Activated T-cell treated with anti-CD3 and anti-CD28 coated beads, Interleukin-2, amount 50 U/mL, for 72 hours (primary cell): ENCODE measurements around the gene COP1. TPM values are rescaled to one million over a fixed set of nuclear protein-coding genes. Genes with fewer than 3 reads are reported as not detected.
"Not testable (repeated sequence)": the region's sequence is repeated elsewhere in the genome, so short reads cannot be mapped to it uniquely, and the experiment has no call there.

Experiments
- ATAC-seq, 2 donors: fragments of 150-1000 bp; cut with Tn5 transposase; replicated peaks in 1 of 2; 2 replicates each; pipeline ENCODE4 v1.10.0; 2021; ENCODE audit warnings: moderate library complexity in 2 of 2, mild to moderate bottlenecking in 1 of 2
- DNase-seq, 2 donors: peaks; one replicate each; pipeline ENCODE4 v3.0.0; 2021 to 2022; ENCODE audit warnings: mixed read lengths in 1 of 2
- H3K27ac Mint-ChIP-seq: one replicate; pipeline ENCODE4 v1.8.0; 2022; ENCODE audit warnings: mild to moderate bottlenecking, moderate library complexity, mixed read lengths
- H3K27me3 Mint-ChIP-seq: one replicate; pipeline ENCODE4 v1.8.0; 2022; ENCODE audit warnings: low read depth, mixed read lengths
- H3K36me3 Mint-ChIP-seq, 2 donors: one replicate each; pipeline ENCODE4 v1.8.0; 2022; ENCODE audit warnings: mixed read lengths in 2 of 2, mild to moderate bottlenecking in 1 of 2; ENCODE audit not compliant: insufficient read depth in 2 of 2
- H3K4me1 Mint-ChIP-seq: one replicate; pipeline ENCODE4 v1.8.0; 2022; ENCODE audit warnings: low read depth, mixed read lengths
- H3K4me3 Mint-ChIP-seq, 2 donors: one replicate each; pipeline ENCODE4 v1.8.0; 2022; ENCODE audit warnings: mild to moderate bottlenecking in 2 of 2, mixed read lengths in 2 of 2, moderate library complexity in 2 of 2
- H3K9me3 Mint-ChIP-seq, 2 donors: one replicate each; pipeline ENCODE4 v1.8.0; 2022; ENCODE audit warnings: mixed read lengths in 2 of 2
- total RNA-seq, 2 donors: library from RNA; stranded (reverse); gene quantifications; one replicate each; pipeline ENCODE4 v1.2.3, GENCODE V29; 2022

Gene COP1
- total RNA-seq, 2 donors from 2014 or later: 53.5 to 56.8 TPM

GRCh38 chr1:176046926-176047325 is 160.2 kb downstream of the COP1 start:
- H3K27ac Mint-ChIP-seq: no peak overlapping the region
- ATAC-seq: no peak
- H3K27me3 Mint-ChIP-seq: no peaks in the 10 kb centered on the region
- no peaks in the 10 kb centered on the region for H3K9me3 Mint-ChIP-seq
- H3K4me3 Mint-ChIP-seq: no peak overlapping the region
- DNase-seq: no peak
- no peaks in the 10 kb centered on the region for H3K4me1 Mint-ChIP-seq
- H3K36me3 Mint-ChIP-seq: peaks cover 0 to 7% of the 10 kb centered on the region in 2 donors

- ATAC-seq (no peak), DNase-seq (no peak)
- Mint-ChIP-seq H3K4me3 (no peak overlapping the region), H3K4me1 (peaks cover 18% of the 10 kb centered on the region), H3K27ac (no peak overlapping the region), H3K36me3 (peaks cover 2 to 23% of the 10 kb centered on the region in 2 donors), H3K9me3 (no peaks in the 10 kb centered on the region), H3K27me3 (no peaks in the 10 kb centered on the region)
Observed at GRCh38 chr1:176043537-176043936, 163.5 kb downstream of the COP1 start.

- Mint-ChIP-seq H3K4me1 (peaks cover 7% of the 10 kb centered on the region), H3K27me3 (no peaks in the 10 kb centered on the region), H3K4me3 (no peak overlapping the region), H3K36me3 (peaks cover 8 to 18% of the 10 kb centered on the region in 2 donors), H3K27ac (no peak overlapping the region), H3K9me3 (no peaks in the 10 kb centered on the region)
- ATAC-seq: no peak
- DNase-seq: no peak
Observed at GRCh38 chr1:176033881-176034280, 173.2 kb downstream of the COP1 start.

- H3K9me3 Mint-ChIP-seq: no peaks in the 10 kb centered on the region
- peaks cover 3% of the 10 kb centered on the region for H3K4me1 Mint-ChIP-seq
- no peaks in the 10 kb centered on the region for H3K27me3 Mint-ChIP-seq
- H3K4me3 Mint-ChIP-seq: no peak overlapping the region
- no peak overlapping the region for H3K27ac Mint-ChIP-seq
- ATAC-seq: no peak
- DNase-seq: no peak
- peaks cover 8 to 13% of the 10 kb centered on the region in 2 donors for H3K36me3 Mint-ChIP-seq
Observed at GRCh38 chr1:176033474-176033873, 173.6 kb downstream of the COP1 start.

GRCh38 chr1:176032040-176032645 is 174.9 kb downstream of the COP1 start:
- no peak for DNase-seq
- no peaks in the 10 kb centered on the region for H3K27me3 Mint-ChIP-seq
- H3K4me3 Mint-ChIP-seq: no peak overlapping the region
- no peak for ATAC-seq
- H3K27ac Mint-ChIP-seq: no peak overlapping the region
- H3K36me3 Mint-ChIP-seq: peaks cover 6 to 9% of the 10 kb centered on the region in 2 donors
- no peaks in the 10 kb centered on the region for H3K9me3 Mint-ChIP-seq
- peaks cover 13% of the 10 kb centered on the region for H3K4me1 Mint-ChIP-seq

- Mint-ChIP-seq H3K4me3 (no peak overlapping the region), H3K4me1 (peaks cover 14% of the 10 kb centered on the region), H3K9me3 (no peaks in the 10 kb centered on the region), H3K27me3 (no peaks in the 10 kb centered on the region), H3K27ac (no peak overlapping the region), H3K36me3 (peaks cover 5 to 7% of the 10 kb centered on the region in 2 donors)
- ATAC-seq (no peak), DNase-seq (no peak)
Observed at GRCh38 chr1:176029609-176030008, 177.5 kb downstream of the COP1 start.

GRCh38 chr1:176029155-176029554 is 177.9 kb downstream of the COP1 start:
- ATAC-seq (no peak), DNase-seq (no peak)
- peaks cover 8 to 11% of the 10 kb centered on the region in 2 donors for H3K36me3 Mint-ChIP-seq
- no peaks in the 10 kb centered on the region for H3K9me3 Mint-ChIP-seq
- H3K27me3 Mint-ChIP-seq: no peaks in the 10 kb centered on the region
- H3K27ac Mint-ChIP-seq: no peak overlapping the region
- H3K4me3 Mint-ChIP-seq: no peak overlapping the region
- H3K4me1 Mint-ChIP-seq: peaks cover 19% of the 10 kb centered on the region

GRCh38 chr1:176027934-176028333 is 179.2 kb downstream of the COP1 start:
- ATAC-seq (peak; percentile 89 to 94), DNase-seq (peak; percentile 28 to 35)
- not testable (repeated sequence) for H3K9me3 Mint-ChIP-seq, H3K27me3 Mint-ChIP-seq, H3K4me3 Mint-ChIP-seq
- Mint-ChIP-seq H3K36me3 (peaks cover 8 to 15% of the 10 kb centered on the region in 2 donors), H3K4me1 (peaks cover 26% of the 10 kb centered on the region), H3K27ac (peak overlapping the region; percentile 20)

- Mint-ChIP-seq H3K9me3 (no peaks in the 10 kb centered on the region), H3K4me1 (peaks cover 18% of the 10 kb centered on the region), H3K4me3 (no peak overlapping the region), H3K27me3 (no peaks in the 10 kb centered on the region), H3K27ac (no peak overlapping the region), H3K36me3 (peaks cover 4 to 15% of the 10 kb centered on the region in 2 donors)
- ATAC-seq (no peak), DNase-seq (no peak)
Observed at GRCh38 chr1:176022574-176022973, 184.5 kb downstream of the COP1 start.

- H3K9me3 Mint-ChIP-seq: no peaks in the 10 kb centered on the region
- H3K4me3 Mint-ChIP-seq: no peak overlapping the region
- H3K27me3 Mint-ChIP-seq: no peaks in the 10 kb centered on the region
- ATAC-seq (no peak), DNase-seq (no peak)
- H3K4me1 Mint-ChIP-seq: no peaks in the 10 kb centered on the region
- no peak overlapping the region for H3K27ac Mint-ChIP-seq
- H3K36me3 Mint-ChIP-seq: peaks cover 2 to 18% of the 10 kb centered on the region in 2 donors
Observed at GRCh38 chr1:176017722-176018121, 189.4 kb downstream of the COP1 start.

- no peak for DNase-seq
- no peak for ATAC-seq
- Mint-ChIP-seq H3K27ac (no peak overlapping the region), H3K9me3 (peaks cover 2 to 3% of the 10 kb centered on the region in 2 donors), H3K4me1 (no peaks in the 10 kb centered on the region), H3K4me3 (no peak overlapping the region), H3K36me3 (peaks cover 13 to 17% of the 10 kb centered on the region in 2 donors), H3K27me3 (no peaks in the 10 kb centered on the region)
Observed at GRCh38 chr1:176009951-176010350, 197.1 kb downstream of the COP1 start.

GRCh38 chr1:176007756-176008389 is 199.2 kb downstream of the COP1 start:
- not testable (repeated sequence) for H3K27ac Mint-ChIP-seq, DNase-seq, H3K4me1 Mint-ChIP-seq, H3K4me3 Mint-ChIP-seq, H3K9me3 Mint-ChIP-seq, ATAC-seq, H3K27me3 Mint-ChIP-seq
- peaks cover 11 to 15% of the 10 kb centered on the region in 2 donors for H3K36me3 Mint-ChIP-seq

GRCh38 chr1:175994660-175995059 is 212.4 kb downstream of the COP1 start:
- not testable (repeated sequence) for H3K4me1 Mint-ChIP-seq, H3K9me3 Mint-ChIP-seq, ATAC-seq, H3K27ac Mint-ChIP-seq, DNase-seq, H3K27me3 Mint-ChIP-seq, H3K4me3 Mint-ChIP-seq
- H3K36me3 Mint-ChIP-seq: peaks cover 6 to 13% of the 10 kb centered on the region in 2 donors

GRCh38 chr1:175992825-175993224 is 214.3 kb downstream of the COP1 start:
- H3K4me3 Mint-ChIP-seq, H3K27ac Mint-ChIP-seq, H3K4me1 Mint-ChIP-seq, H3K27me3 Mint-ChIP-seq, DNase-seq, ATAC-seq, H3K9me3 Mint-ChIP-seq: not testable (repeated sequence)
- H3K36me3 Mint-ChIP-seq: peaks cover 3 to 16% of the 10 kb centered on the region in 2 donors
